Effector CD4-positive, alpha-beta T cell (primary cell): Measurements from ENCODE around the gene UNC5A.

Source experiments
- DNase-seq: peaks from one replicate; pipeline ENCODE4 v3.0.0-alpha.2; 2020

UNC5A gene

GRCh38 chr5:176822041-176822792 is 11.9 kb downstream of the UNC5A start:
- no peak for DNase-seq

- DNase-seq: no peak
Measured at GRCh38 chr5:176822793-176823481, 12.6 kb downstream of the UNC5A start.

- no peak for DNase-seq
Measured at GRCh38 chr5:176823869-176824412, 13.6 kb downstream of the UNC5A start.

GRCh38 chr5:176824604-176825003 is 14.2 kb downstream of the UNC5A start:
- no peak for DNase-seq

DNA sequence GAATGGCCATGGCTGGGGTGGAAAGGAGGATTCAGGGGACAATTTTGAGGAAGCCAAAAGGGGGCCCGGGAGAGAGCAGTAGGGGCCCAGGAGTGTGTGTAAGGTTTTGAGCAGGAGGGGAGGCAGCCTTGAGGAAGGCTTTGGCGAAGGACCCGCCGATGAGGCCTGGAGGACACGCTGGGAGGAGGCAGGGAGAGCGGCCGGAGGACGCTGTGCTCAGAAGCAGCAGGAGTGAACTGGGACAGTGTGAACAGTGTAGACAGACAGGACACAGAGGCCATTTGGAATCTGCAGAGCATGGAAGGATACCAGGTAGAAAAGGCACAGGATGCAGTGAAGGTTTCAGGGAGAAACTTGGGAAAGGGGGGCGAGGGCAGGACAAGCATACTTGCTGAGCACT is 14.9 kb downstream of the UNC5A start:
- DNase-seq: no peak

GRCh38 chr5:176825957-176826356 is 15.6 kb downstream of the UNC5A start:
- no peak for DNase-seq

DNA sequence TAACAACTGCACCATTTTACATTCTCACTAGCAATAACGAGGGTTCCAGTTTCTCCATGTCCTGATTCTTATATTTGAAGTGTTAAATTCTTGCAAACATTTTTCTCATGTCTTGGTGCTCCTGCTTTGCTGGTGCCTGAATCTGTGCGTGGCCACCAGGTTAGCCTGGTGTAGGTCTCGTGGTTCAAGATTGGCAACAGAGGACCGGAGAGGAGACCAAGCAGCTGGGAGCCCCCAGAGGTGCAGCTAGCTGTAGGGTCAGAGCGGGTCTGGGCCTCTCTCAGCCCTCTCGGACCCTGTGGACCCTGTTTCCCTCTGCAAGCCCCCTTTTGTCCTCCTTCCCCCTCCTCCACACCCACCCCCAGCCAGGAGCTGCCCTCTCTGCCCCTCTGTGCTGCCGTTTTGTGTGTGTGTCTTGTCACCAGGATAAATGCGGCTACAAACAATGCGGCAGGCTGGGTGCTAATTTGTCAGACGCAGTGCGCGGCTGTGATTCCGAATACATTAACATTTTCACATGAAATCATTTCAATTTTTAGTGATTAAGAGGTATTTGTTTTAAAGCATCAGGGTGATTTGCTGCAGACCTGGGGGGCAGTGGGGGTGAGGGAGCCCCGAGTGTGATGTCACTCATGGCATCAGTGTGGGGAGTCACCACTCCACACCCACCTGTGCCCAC is 17.5 kb downstream of the UNC5A start:
- no peak for DNase-seq

DNA sequence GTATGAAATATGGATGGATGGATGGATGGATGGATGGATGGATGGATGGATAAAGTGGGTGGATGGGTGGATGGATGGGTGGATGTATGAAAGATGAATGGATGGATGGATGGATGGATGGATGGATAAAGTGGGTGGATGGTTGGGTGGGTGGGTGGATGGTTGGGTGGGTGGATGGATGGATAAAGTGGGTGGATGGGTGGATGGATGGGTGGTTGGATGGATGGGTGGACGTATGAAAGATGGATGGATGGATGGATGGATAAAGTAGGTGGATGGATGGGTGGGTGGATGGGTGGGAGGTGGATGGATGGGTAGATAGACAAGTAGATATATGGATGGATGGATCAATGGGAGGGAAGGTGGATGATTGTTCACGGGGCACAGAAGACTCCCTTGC is 19.0 kb downstream of the UNC5A start:
- no peak for DNase-seq

- no peak for DNase-seq
Measured at GRCh38 chr5:176830422-176830994, 20.1 kb downstream of the UNC5A start.

DNA sequence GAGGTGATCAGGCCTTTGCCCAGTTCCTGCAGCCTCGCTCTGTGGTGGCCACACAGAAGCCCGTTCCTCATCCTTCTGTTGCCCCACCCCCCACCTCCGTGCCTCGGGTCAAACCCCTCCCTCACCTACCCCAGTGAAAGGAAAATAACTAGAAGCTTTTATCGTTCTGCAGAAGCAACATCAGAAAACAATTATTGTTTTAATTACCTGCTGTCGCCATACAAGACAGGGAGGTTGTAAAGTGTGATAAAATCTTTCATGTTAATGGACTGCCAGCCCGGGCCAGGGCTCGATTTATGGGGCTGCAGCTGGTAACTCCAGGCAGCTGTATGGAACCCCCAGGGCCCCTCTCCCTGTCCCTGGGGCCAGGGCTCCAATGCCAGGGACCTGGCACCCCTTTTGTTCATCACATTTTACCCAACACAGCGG is 20.6 kb downstream of the UNC5A start:
- no peak for DNase-seq

- no peak for DNase-seq
Measured at GRCh38 chr5:176831425-176831824, 21.1 kb downstream of the UNC5A start.

DNA sequence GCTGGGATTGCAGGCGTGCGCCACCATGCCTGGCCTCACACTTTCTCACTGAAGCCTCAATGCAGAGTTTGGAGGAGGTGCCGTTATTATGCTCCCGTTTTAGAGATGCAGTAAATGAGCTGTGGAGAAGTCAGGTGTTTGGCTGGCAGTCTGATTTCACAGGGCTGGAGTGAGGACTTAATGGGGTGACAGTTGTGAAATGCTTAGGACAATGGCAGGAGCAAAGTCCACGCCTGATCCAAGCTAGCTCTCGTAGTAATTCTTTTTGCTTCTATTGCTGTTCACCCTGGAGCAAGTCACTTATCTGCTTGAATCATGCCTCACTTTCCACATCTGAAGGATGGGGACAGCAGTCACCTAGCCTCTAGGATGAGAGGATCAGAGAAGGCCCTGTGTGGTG is 21.8 kb downstream of the UNC5A start:
- DNase-seq: no peak

GRCh38 chr5:176833286-176833685 is 22.9 kb downstream of the UNC5A start:
- DNase-seq: no peak

DNA sequence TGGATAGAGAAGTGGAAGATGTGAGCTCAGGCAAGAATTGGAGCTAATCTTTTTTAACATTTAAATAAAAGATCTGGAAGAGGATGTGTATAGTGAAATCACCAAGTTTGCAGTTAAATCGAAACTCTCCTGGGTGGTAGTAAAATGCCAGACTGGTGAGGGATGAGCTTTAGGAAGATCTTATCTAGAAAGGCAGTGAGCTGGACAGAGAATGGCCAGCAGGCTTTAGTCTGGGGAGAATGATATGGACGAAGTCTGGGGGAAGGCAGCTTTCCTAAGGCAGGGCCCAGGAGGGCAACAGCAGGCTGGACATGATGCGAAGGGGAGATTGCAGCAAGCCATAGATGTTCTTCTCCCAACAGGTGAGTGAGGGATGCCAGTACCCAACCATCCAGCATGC is 25.6 kb downstream of the UNC5A start:
- DNase-seq: no peak

DNA sequence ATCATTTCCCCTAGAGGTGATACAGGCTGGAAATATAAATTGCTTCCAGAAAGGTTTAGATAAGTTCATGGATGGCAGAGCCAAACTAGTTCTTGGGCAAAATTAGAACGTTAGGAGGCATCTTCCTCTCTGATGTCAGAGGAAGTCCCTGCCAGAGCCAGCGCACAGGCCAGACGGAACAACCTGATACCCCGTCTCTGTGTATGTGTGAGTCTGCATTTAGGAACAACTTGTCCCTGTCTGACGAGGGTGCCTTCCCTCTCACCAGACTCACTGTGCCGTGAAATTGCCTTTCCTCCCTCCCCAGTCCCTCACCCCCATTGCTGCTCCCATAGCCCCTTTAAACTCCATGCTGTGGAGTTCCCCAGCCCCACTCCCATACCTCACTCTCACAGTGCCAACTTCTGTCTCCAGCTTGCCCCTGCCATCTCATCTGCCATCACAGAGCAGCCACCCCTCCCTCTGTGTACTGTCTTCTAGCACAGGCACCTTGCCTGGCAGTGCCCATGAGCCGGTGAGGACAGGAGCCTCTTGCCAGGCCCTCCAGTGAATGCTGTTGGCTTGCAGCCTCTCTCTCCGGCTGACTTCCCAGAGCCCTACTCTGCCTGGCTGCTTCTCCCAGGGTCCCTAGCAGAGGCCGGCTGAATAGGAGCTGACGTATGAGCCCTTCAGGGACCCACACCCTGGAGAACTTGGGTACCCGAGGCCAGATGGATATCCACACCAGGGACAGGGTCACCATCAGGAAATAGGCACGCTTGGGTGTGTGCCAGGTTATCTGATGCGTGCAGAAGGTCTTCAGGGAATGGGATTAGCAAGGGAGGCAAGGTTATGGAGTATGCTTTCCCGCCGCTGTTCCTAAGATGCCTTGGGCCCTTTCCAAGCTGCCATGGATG is 26.7 kb downstream of the UNC5A start:
- DNase-seq: no peak

DNA sequence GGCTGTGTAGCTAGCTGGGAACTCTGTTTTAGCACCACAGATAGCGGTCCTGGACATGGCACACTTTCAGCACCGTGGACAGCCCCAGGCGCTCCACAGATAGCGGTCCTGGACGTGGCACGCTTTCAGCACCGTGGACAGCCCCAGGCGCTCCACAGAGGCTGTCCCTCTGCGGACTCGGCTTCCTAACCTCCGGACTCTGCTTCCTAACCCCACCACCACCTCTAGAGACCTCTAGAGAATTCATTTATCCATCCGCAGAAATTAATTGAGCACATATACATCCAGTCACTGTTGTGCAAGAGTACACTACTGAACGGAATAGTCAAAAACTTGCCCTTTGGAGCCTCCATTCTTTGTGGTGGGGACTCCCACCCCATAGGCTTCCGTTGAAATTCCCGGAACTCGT is 27.4 kb downstream of the UNC5A start:
- DNase-seq: peak; percentile 51

GRCh38 chr5:176843673-176844072 is 33.3 kb downstream of the UNC5A start:
- DNase-seq: no peak

- DNase-seq: no peak
Measured at GRCh38 chr5:176844281-176844680, 33.9 kb downstream of the UNC5A start.

- no peak for DNase-seq
Measured at GRCh38 chr5:176844706-176845391, 34.5 kb downstream of the UNC5A start.

DNA sequence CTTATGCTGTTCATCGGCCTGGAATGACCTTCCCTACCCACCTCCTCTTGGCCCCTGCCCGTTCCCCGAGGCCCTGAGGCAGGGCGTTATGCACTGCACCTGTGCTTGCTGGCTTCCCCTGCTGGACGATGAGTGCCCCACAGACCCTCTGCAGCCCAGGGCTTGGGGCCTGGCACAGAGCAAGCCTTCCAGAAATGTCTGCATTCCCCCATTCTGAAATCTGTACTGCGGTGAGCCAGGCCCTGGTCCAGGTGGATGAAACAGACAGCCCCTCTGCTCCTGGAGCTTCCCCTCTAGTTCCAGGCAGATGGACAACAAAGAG is 35.0 kb downstream of the UNC5A start:
- no peak for DNase-seq

DNA sequence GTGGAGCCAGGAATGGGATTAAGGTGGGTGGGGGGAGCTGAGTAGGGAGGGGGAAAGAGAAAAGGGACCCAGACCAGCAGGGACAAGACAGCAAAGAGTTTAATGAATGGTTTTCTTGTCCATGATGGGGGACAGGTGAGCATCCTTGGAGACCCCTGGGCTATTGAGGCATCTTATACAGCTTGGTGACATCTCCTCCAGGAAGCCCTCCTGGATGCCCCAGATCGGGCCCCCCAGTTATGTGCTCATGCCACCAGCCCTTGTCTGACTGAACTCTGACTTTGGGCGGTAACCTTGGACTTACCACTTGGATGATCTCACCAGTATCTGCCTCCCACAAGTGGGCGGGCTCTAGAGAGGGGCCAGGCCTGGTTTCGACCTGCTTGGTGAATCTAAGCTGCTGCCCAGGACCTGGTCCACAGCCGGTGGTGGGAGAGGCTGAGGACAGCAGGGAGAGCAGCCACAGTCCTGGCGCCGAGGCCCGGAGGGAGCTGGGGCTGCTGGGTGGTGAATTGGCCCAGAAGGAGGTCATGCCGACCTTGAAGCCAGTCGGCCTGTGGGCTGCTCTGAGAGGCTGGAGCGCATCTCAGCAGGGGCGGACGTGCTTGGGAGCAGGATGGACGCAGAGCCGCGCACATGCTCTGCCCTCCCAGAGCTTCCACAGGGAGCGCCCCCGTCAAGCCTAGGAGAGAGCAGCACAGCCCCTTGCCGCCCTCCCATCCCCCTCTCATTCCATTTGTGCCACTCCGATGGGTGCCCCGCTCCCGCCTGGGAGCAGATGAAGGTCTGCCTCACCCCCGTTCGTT is 36.2 kb downstream of the UNC5A start:
- no peak for DNase-seq
